Right lobe of liver (tissue), 4 donors: ENCODE measurements around the gene SAA1.

Experiments
- POLR2A ChIP-seq: fragments of 450-650 bp; IDR thresholded peaks from one replicate; pipeline ENCODE4 v1.6.1; 2017; ENCODE audit warnings: antibody characterized with exemption, mild to moderate bottlenecking
- TF ChIP-seq, protein P1 (sequence below), 4 donors: fragments of 200-600 bp in 3 of 4; fragments of 450-650 bp in 1 of 4; IDR thresholded peaks; one replicate each; pipeline versions ENCODE4 v1.5.1 to v1.8.0; 2016 to 2022; ENCODE audit warnings: antibody characterized with exemption in 4 of 4, mild to moderate bottlenecking in 2 of 4
- donor health status: DM: no; HTN: no; CAD: no.
- donor health status: DM: no; HTN: no; CAD: no.
- donor health status: DM: no; HTN: yes; CAD: no.

- TF ChIP-seq, protein P1, sequence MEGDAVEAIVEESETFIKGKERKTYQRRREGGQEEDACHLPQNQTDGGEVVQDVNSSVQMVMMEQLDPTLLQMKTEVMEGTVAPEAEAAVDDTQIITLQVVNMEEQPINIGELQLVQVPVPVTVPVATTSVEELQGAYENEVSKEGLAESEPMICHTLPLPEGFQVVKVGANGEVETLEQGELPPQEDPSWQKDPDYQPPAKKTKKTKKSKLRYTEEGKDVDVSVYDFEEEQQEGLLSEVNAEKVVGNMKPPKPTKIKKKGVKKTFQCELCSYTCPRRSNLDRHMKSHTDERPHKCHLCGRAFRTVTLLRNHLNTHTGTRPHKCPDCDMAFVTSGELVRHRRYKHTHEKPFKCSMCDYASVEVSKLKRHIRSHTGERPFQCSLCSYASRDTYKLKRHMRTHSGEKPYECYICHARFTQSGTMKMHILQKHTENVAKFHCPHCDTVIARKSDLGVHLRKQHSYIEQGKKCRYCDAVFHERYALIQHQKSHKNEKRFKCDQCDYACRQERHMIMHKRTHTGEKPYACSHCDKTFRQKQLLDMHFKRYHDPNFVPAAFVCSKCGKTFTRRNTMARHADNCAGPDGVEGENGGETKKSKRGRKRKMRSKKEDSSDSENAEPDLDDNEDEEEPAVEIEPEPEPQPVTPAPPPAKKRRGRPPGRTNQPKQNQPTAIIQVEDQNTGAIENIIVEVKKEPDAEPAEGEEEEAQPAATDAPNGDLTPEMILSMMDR (IDR thresholded peaks at IDR 0.05) = no peak
- TF ChIP-seq POLR2A = no peak
These were observed 29.3 kb downstream of the SAA1 start for GRCh38 chr11:18295316-18295715.
